Ovary (tissue), 9 donors: ENCODE data around the gene NEDD4L. TPM values are rescaled to one million over a fixed set of nuclear protein-coding genes. Genes with fewer than 3 reads are reported as not detected.

ENCODE experiments used
- DNase-seq, 5 donors: peaks; one replicate each; pipeline ENCODE4 v3.0.0-alpha.2; 2019 to 2020
- H3K27ac ChIP-seq, 2 donors: fragments of 200-600 bp; one replicate each; pipeline versions ENCODE4 v1.5.1 to v1.8.0; 2019 to 2022
- H3K27me3 ChIP-seq: fragments of 200-600 bp; one replicate; pipeline ENCODE4 v1.8.0; 2022
- H3K36me3 ChIP-seq: fragments of 200-600 bp; sonication (generic); one replicate; pipeline ENCODE4 v1.5.1; 2019
- H3K4me1 ChIP-seq: one replicate; pipeline ENCODE4 v1.8.1; 2013; ENCODE audit warnings: mild to moderate bottlenecking, moderate library complexity; ENCODE audit not compliant: insufficient read depth
- H3K4me3 ChIP-seq: fragments of 200-600 bp; sonication (generic); one replicate; pipeline ENCODE4 v1.5.1; 2017
- H3K9me3 ChIP-seq, 2 donors: fragments of 200-600 bp in 1 of 2; sonication (generic) in 1 of 2; one replicate each; pipeline versions ENCODE4 v1.5.1 to v1.8.1; 2013 to 2019; ENCODE audit warnings: mild to moderate bottlenecking in 1 of 2, moderate library complexity in 1 of 2
- CTCF ChIP-seq, 3 donors: fragments of 450-650 bp in 2 of 3; fragments of 200-600 bp in 1 of 3; IDR thresholded peaks; one replicate each; pipeline versions ENCODE4 v1.5.1 to v1.8.0; 2016 to 2022; ENCODE audit warnings: antibody characterized with exemption in 3 of 3, mild to moderate bottlenecking in 1 of 3
- EP300 ChIP-seq: sonication (generic); formaldehyde crosslinking; IDR thresholded peaks from one replicate; pipeline ENCODE4 v1.6.1; 2017; ENCODE audit warnings: antibody characterized with exemption
- POLR2A ChIP-seq: fragments of 450-650 bp; IDR thresholded peaks from one replicate; pipeline ENCODE4 v1.6.1; 2017; ENCODE audit warnings: antibody characterized with exemption, mild to moderate bottlenecking, moderate library complexity
- WGBS, 3 donors: extraction: QIAGEN DNeasy Blood & Tissue Kit in 1 of 3; methylation state at CpG; one replicate each; pipeline versions ENCODE4 v1.1.5 to v1.1.7; 2013 to 2017; 5-methylcytosine and 5-hydroxymethylcytosine counted together
- intact Hi-C, 4 donors: fragments of 100-400 bp; cut with DNase I; formaldehyde crosslinking; loops; one replicate each; pipeline versions ENCODE4 v1.11.0 to v1.15.1; 2022 to 2023
- polyA plus RNA-seq, 2 donors: library from polyadenylated mRNA; stranded (reverse); fragments of 200-250 nt in 1 of 2; fragments of 350-450 nt in 1 of 2; fragmentation: Illumina TruSeq in 1 of 2; extraction: RNeasy Lipid Tissue Mini Kit (QIAGEN cat#74804) in 1 of 2; gene quantifications; one replicate each; pipeline ENCODE4 v1.2.3, GENCODE V29; 2013 to 2014
- total RNA-seq, 7 donors: library from RNA; depleted of rRNA in 2 of 7; stranded (reverse); fragments of >200 nt in 2 of 7; fragmentation: NEBNext Ultra II Directional in 3 of 7; extraction: Animal tissue kit (Norgen Biotek cat#: 25700) in 3 of 7; gene quantifications; one replicate each; pipeline versions ENCODE4 v1.1.0 to v1.2.4, GENCODE V29; 2016 to 2023
- donor health status: DM: no; HTN: no; CAD: no; lungs with moderate emphysema.
- donor health status: DM: no; HTN: no; CAD: no.
- donor health status: Bipolar disorder and iron deficiency.
- donor health status: DM: yes; HTN: yes; CAD: no.
- donor health status: DM: no; HTN: no; CAD: no.
- donor health status: DM: yes; HTN: yes; CAD: no.

NEDD4L gene
- total and polyA plus RNA-seq, 9 donors, result 11.0 to 75.2 (median 18.2) TPM

GRCh38 chr18:58249712-58250111, 205.7 kb downstream of the NEDD4L start:
- intact Hi-C loops, result no loop called here
- no peaks in the 10 kb centered on the region for H3K27me3 ChIP-seq
- no peak for DNase-seq
- TF ChIP-seq POLR2A (no peak), CTCF (IDR thresholded peaks at IDR 0.05) (no peak), EP300 (no peak)
- H3K36me3 ChIP-seq, result no peaks in the 10 kb centered on the region
- peaks cover 7% of the 10 kb centered on the region for H3K4me1 ChIP-seq
- H3K4me3 ChIP-seq, result no peak overlapping the region
- H3K27ac ChIP-seq, result no peak overlapping the region
- no peaks in the 10 kb centered on the region for H3K9me3 ChIP-seq
- 78 to 100% (median 86%) methylated on average over 1 of the region's 1 CpG for WGBS, 3 donors

GRCh38 chr18:58251416-58251815, 207.4 kb downstream of the NEDD4L start:
- H3K27ac ChIP-seq, result no peak overlapping the region
- intact Hi-C loops, result no loop called here
- peaks cover 7% of the 10 kb centered on the region for H3K4me1 ChIP-seq
- no peak overlapping the region for H3K4me3 ChIP-seq
- TF ChIP-seq POLR2A (no peak), CTCF (IDR thresholded peaks at IDR 0.05) (no peak), EP300 (no peak)
- no peaks in the 10 kb centered on the region for H3K27me3 ChIP-seq
- H3K9me3 ChIP-seq, result no peaks in the 10 kb centered on the region
- no peak for DNase-seq
- H3K36me3 ChIP-seq, result no peaks in the 10 kb centered on the region
- 76 to 91% (median 90%) methylated on average over 2 of the region's 2 CpGs for WGBS, 3 donors

GRCh38 chr18:58252166-58252565, 208.1 kb downstream of the NEDD4L start:
- Histone ChIP-seq H3K4me1 (peaks cover 5% of the 10 kb centered on the region), H3K27ac (no peak overlapping the region), H3K4me3 (no peak overlapping the region), H3K36me3 (no peaks in the 10 kb centered on the region), H3K27me3 (no peaks in the 10 kb centered on the region), H3K9me3 (no peaks in the 10 kb centered on the region)
- TF ChIP-seq POLR2A, result no peak
- no peak for TF ChIP-seq EP300
- TF ChIP-seq CTCF (IDR thresholded peaks at IDR 0.05), result no peak
- intact Hi-C loops, result no loop called here
- 39 to 61% (median 46%) methylated on average over 6 of the region's 6 CpGs for WGBS, 3 donors
- no peak for DNase-seq

GRCh38 chr18:58253318-58253717, 209.3 kb downstream of the NEDD4L start:
- intact Hi-C loops, result no loop called here
- no peak for DNase-seq
- Histone ChIP-seq H3K4me3 (no peak overlapping the region), H3K27ac (no peak overlapping the region), H3K27me3 (no peaks in the 10 kb centered on the region), H3K9me3 (no peaks in the 10 kb centered on the region), H3K4me1 (no peaks in the 10 kb centered on the region), H3K36me3 (no peaks in the 10 kb centered on the region)
- no peak for TF ChIP-seq POLR2A
- no peak for TF ChIP-seq CTCF (IDR thresholded peaks at IDR 0.05)
- TF ChIP-seq EP300, result no peak
- WGBS, 3 donors, result 95 to 98% (median 98%) methylated on average over 2 of the region's 2 CpGs

GRCh38 chr18:58253871-58254270, 209.8 kb downstream of the NEDD4L start:
- no peak for TF ChIP-seq EP300
- no peak for TF ChIP-seq POLR2A
- TF ChIP-seq CTCF (IDR thresholded peaks at IDR 0.05), result no peak
- Histone ChIP-seq H3K36me3 (no peaks in the 10 kb centered on the region), H3K4me1 (no peaks in the 10 kb centered on the region), H3K27ac (no peak overlapping the region), H3K4me3 (no peak overlapping the region), H3K27me3 (no peaks in the 10 kb centered on the region), H3K9me3 (no peaks in the 10 kb centered on the region)
- intact Hi-C loops, result no loop called here
- DNase-seq, result no peak
- WGBS, 3 donors, result 71 to 95% (median 73%) methylated on average over 1 of the region's 1 CpG
